ENCODE data around the gene SIRPB2. TPM values are rescaled to one million over a fixed set of nuclear protein-coding genes. Genes with fewer than 3 reads are reported as not detected.
"Not testable (repeated sequence)": the region's sequence is repeated elsewhere in the genome, so short reads cannot be mapped to it uniquely, and the experiment has no call there.

SIRPB2 gene
- total RNA-seq, 1 donor from 2014 or later: not detected

- ATAC-seq (ENCODE audit: low read depth) (peak; percentile 100), DNase-seq (peak; percentile 45)
- TF ChIP-seq CTCF (IDR thresholded peaks at IDR 0.05): peak; percentile 89
- peaks cover 2% of the 10 kb centered on the region for H3K4me1 Mint-ChIP-seq
- peaks cover 23% of the 10 kb centered on the region for H3K27me3 Mint-ChIP-seq
- POLR2A ChIA-PET: interaction anchor here (0.7 to 1.9 kb wide), 4 partner anchors 30 to 250 kb away, joined by 3 to 8 read pairs (median 4); partner anchors contain the start of gene NSFL1C
- CTCF ChIA-PET: interaction anchor here (0.6 to 3.5 kb wide), 47 partner anchors 8 to 395 kb away, joined by 3 to 65 read pairs (median 4); partner anchors contain the start of genes NSFL1C and SDCBP2
- no peaks in the 10 kb centered on the region for H3K36me3 Mint-ChIP-seq (ENCODE audit: low read depth)
- H3K4me3 Mint-ChIP-seq: no peak overlapping the region
- H3K27ac Mint-ChIP-seq: no peak overlapping the region
- no peaks in the 10 kb centered on the region for H3K9me3 Mint-ChIP-seq
- intact Hi-C loops (cut with micrococcal nuclease): loop anchor here (1.0 to 2.0 kb wide), 4 partner anchors 36 to 190 kb away; partner anchors contain the start of gene FKBP1A
Observed at GRCh38 chr20:1503564-1504227, 12.5 kb upstream of the SIRPB2 start.

GRCh38 chr20:1500496-1500895, 9.3 kb upstream of the SIRPB2 start:
- DNase-seq: no peak
- no peak for ATAC-seq (ENCODE audit: low read depth)
- ChIA-PET POLR2A (no interaction called here), CTCF (interaction anchor here (1.0 to 1.3 kb wide), 2 partner anchors 62 to 65 kb away, joined by 3 to 4 read pairs; no protein-coding TSS in a partner anchor)
- intact Hi-C loops (cut with micrococcal nuclease): no loop called here
- no peak overlapping the region for H3K27ac Mint-ChIP-seq
- H3K9me3 Mint-ChIP-seq: no peaks in the 10 kb centered on the region
- TF ChIP-seq CTCF (IDR thresholded peaks at IDR 0.05): no peak
- peaks cover 2% of the 10 kb centered on the region for H3K4me1 Mint-ChIP-seq
- H3K4me3 Mint-ChIP-seq: no peak overlapping the region
- peaks cover 24% of the 10 kb centered on the region for H3K27me3 Mint-ChIP-seq
- no peaks in the 10 kb centered on the region for H3K36me3 Mint-ChIP-seq (ENCODE audit: low read depth)

GRCh38 chr20:1499528-1500420, 8.6 kb upstream of the SIRPB2 start:
- POLR2A ChIA-PET: no interaction called here
- Mint-ChIP-seq H3K9me3 (no peaks in the 10 kb centered on the region), H3K36me3 (ENCODE audit: low read depth) (no peaks in the 10 kb centered on the region), H3K4me1 (peaks cover 7% of the 10 kb centered on the region), H3K4me3 (no peak overlapping the region), H3K27me3 (peaks cover 22% of the 10 kb centered on the region), H3K27ac (no peak overlapping the region)
- DNase-seq (no peak), ATAC-seq (ENCODE audit: low read depth) (no peak)
- CTCF ChIA-PET: interaction anchor here (1.3 kb wide), 1 partner anchor 64 kb away, joined by 3 read pairs; no protein-coding TSS in a partner anchor
- intact Hi-C loops (cut with micrococcal nuclease): no loop called here
- TF ChIP-seq CTCF (IDR thresholded peaks at IDR 0.05): no peak

- H3K36me3 Mint-ChIP-seq (ENCODE audit: low read depth); ATAC-seq (ENCODE audit: low read depth); DNase-seq; intact Hi-C loops (cut with micrococcal nuclease); H3K4me3 Mint-ChIP-seq; H3K27ac Mint-ChIP-seq; H3K9me3 Mint-ChIP-seq: not testable (repeated sequence)
- CTCF ChIA-PET: interaction anchor here (0.6 to 1.0 kb wide), 2 partner anchors 30 to 105 kb away, joined by 3 to 4 read pairs; no protein-coding TSS in a partner anchor
- Mint-ChIP-seq H3K27me3 (peaks cover 15% of the 10 kb centered on the region), H3K4me1 (peaks cover 24% of the 10 kb centered on the region)
- POLR2A ChIA-PET: interaction anchor here (0.5 kb wide), 1 partner anchor 968 kb away, joined by 3 read pairs; no protein-coding TSS in a partner anchor
Observed at GRCh38 chr20:1497371-1497770, 6.2 kb upstream of the SIRPB2 start.

- Mint-ChIP-seq H3K4me3 (no peak overlapping the region), H3K36me3 (ENCODE audit: low read depth) (no peaks in the 10 kb centered on the region), H3K27ac (no peak overlapping the region), H3K4me1 (peaks cover 28% of the 10 kb centered on the region), H3K27me3 (peaks cover 13% of the 10 kb centered on the region), H3K9me3 (no peaks in the 10 kb centered on the region)
- POLR2A ChIA-PET: interaction anchor here (0.5 kb wide), 1 partner anchor 968 kb away, joined by 3 read pairs; no protein-coding TSS in a partner anchor
- TF ChIP-seq CTCF (IDR thresholded peaks at IDR 0.05): no peak
- ATAC-seq (ENCODE audit: low read depth): no peak
- intact Hi-C loops (cut with micrococcal nuclease): no loop called here
- no peak for DNase-seq
- CTCF ChIA-PET: interaction anchor here (0.6 to 1.0 kb wide), 2 partner anchors 29 to 105 kb away, joined by 3 to 4 read pairs; no protein-coding TSS in a partner anchor
Observed at GRCh38 chr20:1496930-1497329, 5.7 kb upstream of the SIRPB2 start.

Measured in activated B cell treated with CpG ODN at 0.5 μM for 24 hours (primary cell).